H7 (cell line): ENCODE results near the gene SLC12A7. TPM values are rescaled to one million over a fixed set of nuclear protein-coding genes. Genes with fewer than 3 reads are reported as not detected.
A peak's percentile ranks its signal among the peaks of the same experiment; 100 is the strongest.
"Not testable (repeated sequence)": the region's sequence is repeated elsewhere in the genome, so short reads cannot be mapped to it uniquely, and the experiment has no call there.

ENCODE experiments used
- DNase-seq: peaks from one replicate; pipeline ENCODE4 v3.0.0; 2012
- H3K27me3 ChIP-seq: 2 replicates; pipeline ENCODE4 v1.6.0; 2011; ENCODE audit warnings: mild to moderate bottlenecking, low read length; ENCODE audit not compliant: control insufficient read depth, insufficient read depth
- H3K36me3 ChIP-seq: replicated peaks from 2 replicates; pipeline ENCODE4 v1.5.1; 2011; ENCODE audit warnings: low read length; ENCODE audit not compliant: control insufficient read depth, insufficient read depth
- H3K4me3 ChIP-seq: 2 replicates; pipeline ENCODE4 v1.5.1; 2011; ENCODE audit warnings: low read depth, mild to moderate bottlenecking, control low read depth, low read length, moderate library complexity; ENCODE audit not compliant: insufficient read depth
- total RNA-seq: library from RNA; depleted of rRNA; stranded (reverse); fragments of >200 nt; shearing (Covaris generic); gene quantifications from 2 replicates; pipeline ENCODE4 v1.2.3, GENCODE V29; 2014; rRNA removed

Gene SLC12A7
- total RNA-seq = 17.7 and 19.8 TPM in 2 replicates

- DNase-seq = peak; percentile 97
- Histone ChIP-seq H3K27me3 (no peaks in the 10 kb centered on the region), H3K4me3 (peak within 1 kb of the TSS; percentile 77), H3K36me3 (no peaks in the 10 kb centered on the region)
Observed at GRCh38 chr5:1111727-1112289, at the start of gene SLC12A7. Gene SLC12A7, minus strand, starts transcription at chr5:1112063. Its CDS starts 72 bp downstream, at chr5:1111991.

GRCh38 chr5:1161108-1161832 is 49.4 kb upstream of the SLC12A7 start:
- H3K4me3 ChIP-seq = no peak overlapping the region
- DNase-seq = no peak
- H3K27me3 ChIP-seq = peaks cover 9% of the 10 kb centered on the region
- no peaks in the 10 kb centered on the region for H3K36me3 ChIP-seq

- no peak for DNase-seq
- Histone ChIP-seq H3K4me3 (no peak overlapping the region), H3K27me3 (peaks cover 17% of the 10 kb centered on the region), H3K36me3 (no peaks in the 10 kb centered on the region)
Observed at GRCh38 chr5:1159774-1160406, 48.0 kb upstream of the SLC12A7 start.

- Histone ChIP-seq H3K27me3 (peaks cover 17% of the 10 kb centered on the region), H3K36me3 (no peaks in the 10 kb centered on the region), H3K4me3 (no peak overlapping the region)
- DNase-seq = no peak
Observed at GRCh38 chr5:1159341-1159675, 47.4 kb upstream of the SLC12A7 start.

GRCh38 chr5:1158647-1159340 is 46.9 kb upstream of the SLC12A7 start:
- Histone ChIP-seq H3K27me3 (peaks cover 18% of the 10 kb centered on the region), H3K4me3 (no peak overlapping the region), H3K36me3 (no peaks in the 10 kb centered on the region)
- DNase-seq = no peak

GRCh38 chr5:1157461-1157986 is 45.7 kb upstream of the SLC12A7 start:
- not testable (repeated sequence) for DNase-seq, H3K4me3 ChIP-seq, H3K36me3 ChIP-seq
- H3K27me3 ChIP-seq = peaks cover 19% of the 10 kb centered on the region

GRCh38 chr5:1156754-1157460 is 45.0 kb upstream of the SLC12A7 start:
- Histone ChIP-seq H3K4me3 (no peak overlapping the region), H3K27me3 (peaks cover 19% of the 10 kb centered on the region), H3K36me3 (no peaks in the 10 kb centered on the region)
- no peak for DNase-seq

- DNase-seq = no peak
- H3K4me3 ChIP-seq = peak overlapping the region; percentile 38
Observed at GRCh38 chr5:1156033-1156753, 44.3 kb upstream of the SLC12A7 start.

GRCh38 chr5:1155191-1156032 is 43.5 kb upstream of the SLC12A7 start:
- H3K4me3 ChIP-seq = peak overlapping the region; percentile 38
- no peaks in the 10 kb centered on the region for H3K36me3 ChIP-seq
- DNase-seq = peak; percentile 88
- H3K27me3 ChIP-seq = peaks cover 19% of the 10 kb centered on the region

More at GRCh38 chr5:1156033-1156753, 44.3 kb upstream of the SLC12A7 start:
- Histone ChIP-seq H3K27me3 (peaks cover 19% of the 10 kb centered on the region), H3K36me3 (no peaks in the 10 kb centered on the region)

GRCh38 chr5:1153428-1153827 is 41.6 kb upstream of the SLC12A7 start:
- no peak for DNase-seq
- Histone ChIP-seq H3K4me3 (no peak overlapping the region), H3K27me3 (peaks cover 19% of the 10 kb centered on the region), H3K36me3 (no peaks in the 10 kb centered on the region)

- H3K27me3 ChIP-seq = peaks cover 19% of the 10 kb centered on the region
- DNase-seq = no peak
- H3K4me3 ChIP-seq = no peak overlapping the region
- H3K36me3 ChIP-seq = no peaks in the 10 kb centered on the region
Observed at GRCh38 chr5:1152771-1153282, 41.0 kb upstream of the SLC12A7 start.

GRCh38 chr5:1152156-1152555 is 40.3 kb upstream of the SLC12A7 start:
- Histone ChIP-seq H3K27me3 (peaks cover 19% of the 10 kb centered on the region), H3K36me3 (no peaks in the 10 kb centered on the region), H3K4me3 (no peak overlapping the region)
- no peak for DNase-seq

GRCh38 chr5:1151316-1151715 is 39.5 kb upstream of the SLC12A7 start:
- peaks cover 10% of the 10 kb centered on the region for H3K27me3 ChIP-seq
- DNase-seq = no peak
- H3K4me3 ChIP-seq = no peak overlapping the region
- no peaks in the 10 kb centered on the region for H3K36me3 ChIP-seq
